ENCODE data around the gene MEGF9. TPM values are rescaled to one million over a fixed set of nuclear protein-coding genes. Genes with fewer than 3 reads are reported as not detected.

Gene MEGF9
- 64.2 TPM for total RNA-seq

GRCh38 chr9:120714088-120714845, at the start of gene MEGF9:
MEGF9 (minus strand) TSS chr9:120714470; CDS start chr9:120714358, 112 bp downstream.

DNA sequence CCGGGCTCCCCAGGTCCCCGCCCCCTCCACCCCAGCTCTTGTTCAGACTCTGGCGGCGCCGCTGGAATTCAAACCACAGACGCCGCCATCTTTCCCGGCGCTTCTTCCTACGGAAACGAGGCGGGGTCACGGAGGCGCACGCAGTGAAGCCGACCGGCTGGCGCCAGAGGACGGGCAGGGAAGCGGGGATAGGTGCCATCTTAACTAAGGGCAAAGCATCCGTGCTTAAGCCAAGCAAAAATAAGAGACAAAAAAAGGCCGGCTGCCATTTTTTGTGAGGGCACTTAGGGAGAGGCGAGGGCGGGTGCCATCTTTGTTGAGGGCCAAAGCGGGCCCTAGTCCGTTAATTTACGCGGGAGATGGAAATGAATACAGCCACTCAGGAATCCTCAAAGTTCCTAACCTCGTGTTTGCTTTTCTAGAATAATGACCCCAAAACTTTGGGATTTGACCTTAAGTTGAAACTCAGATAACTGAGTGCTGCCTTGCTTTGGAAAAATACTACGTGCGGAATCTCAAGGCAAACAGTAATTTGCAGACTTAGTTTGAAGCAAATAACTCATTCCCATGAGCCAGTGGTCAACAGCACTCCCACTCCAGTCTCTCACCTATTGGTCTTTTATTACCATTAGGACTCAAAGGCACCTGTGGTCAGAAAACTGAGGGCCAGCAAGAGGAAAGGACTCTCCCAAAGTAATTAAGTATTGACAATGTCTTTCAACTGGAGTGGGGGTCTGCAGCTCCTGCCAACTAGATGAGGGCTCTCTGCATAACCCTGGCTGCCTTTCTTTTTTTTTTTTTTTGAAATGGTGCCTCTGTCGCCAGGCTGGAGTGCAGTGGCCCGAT, 134.0 kb downstream of the MEGF9 start, which contains the start of gene CDK5RAP2:
Gene CDK5RAP2 (minus strand): TSS at position 117 of the 846 bp plus-strand sequence. CDS start 189 bp downstream, outside the sequence.

Other genes with a start within 250 kb of the MEGF9 start
- 70.0 TPM for gene CDK5RAP2, start 134.3 kb downstream of the MEGF9 start, total RNA-seq
- 63.0 TPM for gene FBXW2, start 78.9 kb upstream of the MEGF9 start, total RNA-seq
- gene PSMD5, start 128.5 kb upstream of the MEGF9 start, total RNA-seq = 36.7 TPM
- gene PHF19, start 162.7 kb upstream of the MEGF9 start, total RNA-seq = 34.6 TPM
- gene TRAF1, start 212.3 kb upstream of the MEGF9 start, total RNA-seq = 6.2 TPM

All from camera-type eye (tissue), 1 donor.